GM12872 (cell line): ENCODE results near the gene MXD4.

Source experiments
- CTCF ChIP-seq: IDR thresholded peaks from 3 replicates; pipeline ENCODE4 v1.5.1; 2011; ENCODE audit warnings: low read depth, mild to moderate bottlenecking, low read length, moderate library complexity; ENCODE audit not compliant: insufficient read depth

MXD4 gene

GRCh38 chr4:2285613-2286381 is 23.9 kb upstream of the MXD4 start:
- TF ChIP-seq CTCF, result no peak

- TF ChIP-seq CTCF, result no peak
Measured at GRCh38 chr4:2284934-2285612, 23.2 kb upstream of the MXD4 start.

- no peak for TF ChIP-seq CTCF
Measured at GRCh38 chr4:2284161-2284933, 22.4 kb upstream of the MXD4 start.

- TF ChIP-seq CTCF, result no peak
Measured at GRCh38 chr4:2283199-2283711, 21.3 kb upstream of the MXD4 start.

GRCh38 chr4:2281575-2282343 is 19.9 kb upstream of the MXD4 start:
- TF ChIP-seq CTCF, result peak; percentile 37; the same call in 2 of the 3 replicates

- TF ChIP-seq CTCF, result no peak
Measured at GRCh38 chr4:2280531-2281300, 18.8 kb upstream of the MXD4 start.
